Prostate gland (tissue), 2 donors: Measurements from ENCODE around the gene GOSR2. TPM values are rescaled to one million over a fixed set of nuclear protein-coding genes. Genes with fewer than 3 reads are reported as not detected.
"Not testable (repeated sequence)": the region's sequence is repeated elsewhere in the genome, so short reads cannot be mapped to it uniquely, and the experiment has no call there.

Experiments used
- DNase-seq: peaks from one replicate; pipeline ENCODE4 v3.0.0-alpha.2; 2019; ENCODE audit warnings: low spot score
- H3K27ac ChIP-seq, 2 donors: fragments of 200-600 bp; sonication (generic); 2 replicates each; pipeline ENCODE4 v1.5.1; 2017 to 2019
- H3K27me3 ChIP-seq: fragments of 200-600 bp; sonication (generic); replicated peaks from 2 replicates; pipeline ENCODE4 v1.5.1; 2019; ENCODE audit not compliant: insufficient read depth
- H3K36me3 ChIP-seq, 2 donors: fragments of 200-600 bp; sonication (generic); 1 replicate in 1 of 2; 2 replicates in 1 of 2; pipeline versions ENCODE4 v1.5.1 to v1.8.1; 2017 to 2019
- H3K4me1 ChIP-seq: fragments of 200-600 bp; sonication (generic); replicated peaks from 2 replicates; pipeline ENCODE4 v1.5.1; 2019
- H3K4me3 ChIP-seq, 2 donors: fragments of 200-600 bp; sonication (generic); 2 replicates each; pipeline ENCODE4 v1.5.1; 2017 to 2019
- H3K9me3 ChIP-seq: fragments of 200-600 bp; sonication (generic); 2 replicates; pipeline ENCODE4 v1.5.1; 2017
- POLR2A ChIP-seq: fragments of 450-650 bp; IDR thresholded peaks from one replicate; pipeline ENCODE4 v1.6.1; 2016; ENCODE audit warnings: antibody characterized with exemption, mild to moderate bottlenecking
- POLR2AphosphoS5 ChIP-seq: sonication (generic); formaldehyde crosslinking; IDR thresholded peaks from one replicate; pipeline ENCODE4 v1.6.1; 2017; ENCODE audit warnings: antibody characterized with exemption
- WGBS: methylation state at CpG from one replicate; pipeline ENCODE4 v1.1.5; 2018; 5-methylcytosine and 5-hydroxymethylcytosine counted together
- intact Hi-C: fragments of 100-400 bp; cut with DNase I; formaldehyde crosslinking; loops from one replicate; pipeline ENCODE4 v1.14.2; 2022
- total RNA-seq, 2 donors: library from RNA; depleted of rRNA; stranded (reverse); fragments of >200 nt; gene quantifications; one replicate each; pipeline ENCODE4 v1.1.0, GENCODE V29; 2016
- TF ChIP-seq, protein P1 (sequence below), 4 experiments: fragments of 200-600 bp in 2 of 4; fragments of 450-650 bp in 2 of 4; sonication (generic) in 2 of 4; IDR thresholded peaks; 1 replicate in 3 of 4; 2 replicates in 1 of 4; pipeline ENCODE4 v1.5.1; 2016 to 2019; ENCODE audit warnings: antibody characterized with exemption in 4 of 4, mild to moderate bottlenecking in 2 of 4, moderate library complexity in 2 of 4

The GOSR2 gene
- total RNA-seq, 2 donors from 2014 or later, result 40.0 to 61.4 TPM

DNA sequence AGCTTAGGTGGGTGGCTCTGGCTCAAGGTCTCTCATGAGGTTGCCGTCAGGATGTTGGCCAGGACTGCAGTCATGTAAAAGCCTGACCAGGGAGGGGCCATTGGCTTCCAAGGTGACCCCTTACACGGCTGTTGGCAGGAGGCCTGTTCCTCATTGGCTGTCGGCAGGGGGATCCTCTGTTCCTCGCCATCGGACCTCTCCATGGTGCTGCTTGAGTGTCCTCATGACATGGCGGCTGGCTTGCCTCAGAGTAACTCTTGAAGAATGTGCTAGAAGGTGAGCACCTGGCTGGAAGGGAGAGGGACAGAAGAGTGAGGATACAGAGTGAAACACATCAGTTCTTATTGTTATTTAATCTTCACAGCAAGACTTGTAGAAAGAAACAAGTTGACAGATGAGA is 60.8 kb downstream of the GOSR2 start:
- H3K36me3 ChIP-seq, result no peaks in the 10 kb centered on the region
- no peak overlapping the region for H3K4me3 ChIP-seq
- H3K27ac ChIP-seq, result no peak overlapping the region
- intact Hi-C loops, result no loop called here
- H3K27me3 ChIP-seq, result no peaks in the 10 kb centered on the region
- no peaks in the 10 kb centered on the region for H3K4me1 ChIP-seq
- 75% methylated on average over 6 of the region's 6 CpGs for WGBS
- no peak for DNase-seq
- no peaks in the 10 kb centered on the region for H3K9me3 ChIP-seq
- no peak for TF ChIP-seq POLR2A
- no peak for TF ChIP-seq POLR2AphosphoS5
- TF ChIP-seq, protein P1, sequence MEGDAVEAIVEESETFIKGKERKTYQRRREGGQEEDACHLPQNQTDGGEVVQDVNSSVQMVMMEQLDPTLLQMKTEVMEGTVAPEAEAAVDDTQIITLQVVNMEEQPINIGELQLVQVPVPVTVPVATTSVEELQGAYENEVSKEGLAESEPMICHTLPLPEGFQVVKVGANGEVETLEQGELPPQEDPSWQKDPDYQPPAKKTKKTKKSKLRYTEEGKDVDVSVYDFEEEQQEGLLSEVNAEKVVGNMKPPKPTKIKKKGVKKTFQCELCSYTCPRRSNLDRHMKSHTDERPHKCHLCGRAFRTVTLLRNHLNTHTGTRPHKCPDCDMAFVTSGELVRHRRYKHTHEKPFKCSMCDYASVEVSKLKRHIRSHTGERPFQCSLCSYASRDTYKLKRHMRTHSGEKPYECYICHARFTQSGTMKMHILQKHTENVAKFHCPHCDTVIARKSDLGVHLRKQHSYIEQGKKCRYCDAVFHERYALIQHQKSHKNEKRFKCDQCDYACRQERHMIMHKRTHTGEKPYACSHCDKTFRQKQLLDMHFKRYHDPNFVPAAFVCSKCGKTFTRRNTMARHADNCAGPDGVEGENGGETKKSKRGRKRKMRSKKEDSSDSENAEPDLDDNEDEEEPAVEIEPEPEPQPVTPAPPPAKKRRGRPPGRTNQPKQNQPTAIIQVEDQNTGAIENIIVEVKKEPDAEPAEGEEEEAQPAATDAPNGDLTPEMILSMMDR (IDR thresholded peaks at IDR 0.05), result no peak

GRCh38 chr17:46984341-46984740 is 61.4 kb downstream of the GOSR2 start:
- Histone ChIP-seq H3K4me3 (no peak overlapping the region), H3K27me3 (no peaks in the 10 kb centered on the region), H3K36me3 (no peaks in the 10 kb centered on the region), H3K4me1 (no peaks in the 10 kb centered on the region), H3K9me3 (no peaks in the 10 kb centered on the region), H3K27ac (no peak overlapping the region)
- 65% methylated on average over 6 of the region's 6 CpGs for WGBS
- intact Hi-C loops, result no loop called here
- TF ChIP-seq, protein P1 (IDR thresholded peaks at IDR 0.05), result no peak
- TF ChIP-seq POLR2AphosphoS5 (no peak), POLR2A (no peak)
- no peak for DNase-seq

GRCh38 chr17:46984892-46985291 is 61.9 kb downstream of the GOSR2 start:
- H3K9me3 ChIP-seq, result no peaks in the 10 kb centered on the region
- WGBS, result 25% methylated on average over 5 of the region's 5 CpGs
- no peak for TF ChIP-seq POLR2A
- peak; percentile 37 for TF ChIP-seq POLR2AphosphoS5
- TF ChIP-seq, protein P1 (IDR thresholded peaks at IDR 0.05), result no peak
- H3K4me1 ChIP-seq, result no peaks in the 10 kb centered on the region
- no peaks in the 10 kb centered on the region for H3K36me3 ChIP-seq
- no peaks in the 10 kb centered on the region for H3K27me3 ChIP-seq
- no peak for DNase-seq
- intact Hi-C loops, result no loop called here
- H3K27ac ChIP-seq, result no peak overlapping the region
- H3K4me3 ChIP-seq, result no peak overlapping the region

DNA sequence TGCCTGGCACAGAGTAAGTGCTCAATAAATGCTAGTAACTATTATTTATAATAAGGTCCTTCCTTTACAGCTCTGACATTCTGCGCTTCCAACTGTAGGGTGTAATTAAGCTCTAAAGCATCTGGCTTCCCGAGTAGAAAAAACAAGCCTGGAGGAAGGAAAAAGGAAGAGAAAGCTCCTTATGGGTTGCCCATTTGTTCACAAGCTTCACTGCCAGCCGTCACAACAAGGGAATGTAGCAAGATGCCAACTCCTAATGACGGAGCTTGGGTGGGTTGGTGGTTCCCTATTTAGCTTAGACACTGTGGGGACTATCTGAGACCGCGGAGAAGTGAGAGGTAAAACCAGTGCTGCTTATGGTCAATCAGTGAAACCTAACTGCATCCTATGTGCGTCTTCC is 63.4 kb downstream of the GOSR2 start:
- Histone ChIP-seq H3K27ac (no peak overlapping the region), H3K36me3 (no peaks in the 10 kb centered on the region), H3K4me3 (no peak overlapping the region), H3K4me1 (no peaks in the 10 kb centered on the region), H3K27me3 (no peaks in the 10 kb centered on the region), H3K9me3 (no peaks in the 10 kb centered on the region)
- WGBS, result 82% methylated on average over 7 of the region's 7 CpGs
- intact Hi-C loops, result no loop called here
- DNase-seq, result no peak
- TF ChIP-seq POLR2AphosphoS5, result no peak
- TF ChIP-seq, protein P1 (IDR thresholded peaks at IDR 0.05), result no peak
- no peak for TF ChIP-seq POLR2A

DNA sequence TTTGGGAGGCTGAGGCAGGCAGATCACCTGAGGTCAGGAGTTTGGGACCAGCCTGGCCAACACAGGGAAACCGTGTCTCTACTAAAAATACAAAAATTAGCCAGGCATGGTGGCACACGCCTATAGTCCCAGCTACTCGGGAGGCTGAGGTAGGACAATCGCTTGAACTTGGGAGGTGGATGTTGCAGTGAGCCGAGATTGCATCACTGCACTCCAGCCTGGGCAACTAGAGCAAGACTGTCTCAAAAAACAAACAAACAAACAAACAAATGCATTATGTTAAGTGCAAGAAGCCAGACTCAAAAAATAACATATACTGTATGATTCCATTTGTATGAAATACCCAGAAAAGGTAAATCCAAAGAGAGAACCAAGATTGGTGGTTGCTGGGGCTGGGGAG is 65.0 kb downstream of the GOSR2 start:
- H3K9me3 ChIP-seq, H3K27me3 ChIP-seq, H3K4me3 ChIP-seq, H3K4me1 ChIP-seq, DNase-seq, H3K36me3 ChIP-seq, intact Hi-C loops, H3K27ac ChIP-seq: not testable (repeated sequence)
- WGBS, result 86% methylated on average over 5 of the region's 5 CpGs
